DOHH2 (cell line): ENCODE data around the gene MRPL36.

Experiments
- EZH2phosphoT487 ChIP-seq: fragments of 200-600 bp; sonication (generic); IDR thresholded peaks from 2 replicates; pipeline ENCODE4 v1.6.1; 2017; ENCODE audit warnings: borderline replicate concordance, mild to moderate bottlenecking, antibody characterized with exemption, low read length, moderate library complexity, mixed read lengths
- TF ChIP-seq, protein P1 (sequence below): fragments of 200-600 bp; sonication (generic); IDR thresholded peaks from one replicate; pipeline ENCODE4 v1.5.1; 2014; ENCODE audit warnings: antibody characterized with exemption, mild to moderate bottlenecking, low read depth, low read length; ENCODE audit not compliant: poor library complexity, severe bottlenecking

GRCh38 chr5:1847611-1848010, 48.0 kb upstream of the MRPL36 start:
- TF ChIP-seq, protein P1, sequence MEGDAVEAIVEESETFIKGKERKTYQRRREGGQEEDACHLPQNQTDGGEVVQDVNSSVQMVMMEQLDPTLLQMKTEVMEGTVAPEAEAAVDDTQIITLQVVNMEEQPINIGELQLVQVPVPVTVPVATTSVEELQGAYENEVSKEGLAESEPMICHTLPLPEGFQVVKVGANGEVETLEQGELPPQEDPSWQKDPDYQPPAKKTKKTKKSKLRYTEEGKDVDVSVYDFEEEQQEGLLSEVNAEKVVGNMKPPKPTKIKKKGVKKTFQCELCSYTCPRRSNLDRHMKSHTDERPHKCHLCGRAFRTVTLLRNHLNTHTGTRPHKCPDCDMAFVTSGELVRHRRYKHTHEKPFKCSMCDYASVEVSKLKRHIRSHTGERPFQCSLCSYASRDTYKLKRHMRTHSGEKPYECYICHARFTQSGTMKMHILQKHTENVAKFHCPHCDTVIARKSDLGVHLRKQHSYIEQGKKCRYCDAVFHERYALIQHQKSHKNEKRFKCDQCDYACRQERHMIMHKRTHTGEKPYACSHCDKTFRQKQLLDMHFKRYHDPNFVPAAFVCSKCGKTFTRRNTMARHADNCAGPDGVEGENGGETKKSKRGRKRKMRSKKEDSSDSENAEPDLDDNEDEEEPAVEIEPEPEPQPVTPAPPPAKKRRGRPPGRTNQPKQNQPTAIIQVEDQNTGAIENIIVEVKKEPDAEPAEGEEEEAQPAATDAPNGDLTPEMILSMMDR: no peak
- TF ChIP-seq EZH2phosphoT487: no peak
